Measurements from ENCODE around the gene DNAJB5.

Gene DNAJB5

GRCh38 chr9:34964458-34964857 is 25.1 kb upstream of the DNAJB5 start:
- Histone ChIP-seq H3F3A (ENCODE audit: low read depth) (no peaks in the 10 kb centered on the region), H3K4me3 (ENCODE audit: low read length, poor library complexity, severe bottlenecking) (no peak overlapping the region), H2AFZ (ENCODE audit: low read length) (no peak overlapping the region), H3K36me3 (ENCODE audit: insufficient read depth, low read length) (no peaks in the 10 kb centered on the region), H3K9me2 (replicated peaks; ENCODE audit: low read depth, low read length) (no peaks in the 10 kb centered on the region), H4K20me1 (ENCODE audit: insufficient read depth, low read length, poor library complexity, severe bottlenecking) (no peaks in the 10 kb centered on the region), H3K9ac (ENCODE audit: low read depth, low read length, poor library complexity, severe bottlenecking) (no peak overlapping the region), H3K79me2 (ENCODE audit: insufficient read depth, low read length) (no peaks in the 10 kb centered on the region), H3K27me3 (ENCODE audit: insufficient read depth, low read length, poor library complexity, severe bottlenecking) (peaks cover 4% of the 10 kb centered on the region), H3K4me1 (ENCODE audit: insufficient read depth, low read length, poor library complexity, severe bottlenecking) (no peaks in the 10 kb centered on the region), H3K4me2 (ENCODE audit: low read depth, low read length, poor library complexity, severe bottlenecking) (no peak overlapping the region), H3K9me3 (ENCODE audit: insufficient read depth, low read depth, low read length) (no peaks in the 10 kb centered on the region)
- TF ChIP-seq CTCF (conservative IDR thresholded peaks at IDR 0.05; ENCODE audit: low read length), result no peak
- no peak for TF ChIP-seq EZH2phosphoT487 (IDR thresholded peaks at IDR 0.05; ENCODE audit: borderline replicate concordance)

DNA sequence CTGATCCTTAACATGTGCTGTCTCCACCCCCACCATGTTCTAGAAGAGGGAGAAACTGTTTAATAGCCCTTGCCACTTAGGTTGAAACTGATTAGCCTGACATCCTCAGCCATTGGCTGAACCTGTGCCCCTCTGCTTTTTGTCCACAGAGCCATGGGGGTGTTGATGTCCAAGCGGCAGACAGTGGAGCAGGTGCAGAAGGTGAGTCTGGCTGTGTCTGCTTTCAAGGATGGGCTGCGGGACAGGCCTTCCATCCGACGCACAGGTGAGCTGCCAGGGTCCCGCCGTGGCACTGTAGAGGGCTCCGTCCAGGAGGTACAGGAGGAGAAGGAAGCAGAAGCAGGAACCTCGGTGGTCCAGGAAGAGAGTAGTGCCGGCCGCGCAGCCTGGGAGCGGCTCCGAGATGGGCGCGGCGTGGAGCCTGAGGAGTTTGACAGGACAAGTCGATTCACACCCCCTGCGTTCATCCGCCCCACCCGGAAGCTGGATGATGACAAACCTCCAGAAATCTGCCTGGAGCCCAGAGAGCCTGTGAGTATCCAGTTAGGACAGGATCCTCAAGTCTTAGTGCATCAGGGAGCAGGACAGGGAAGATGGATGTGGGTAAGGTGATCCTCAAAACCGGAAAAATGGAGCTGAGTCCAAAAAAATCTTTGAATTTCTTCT is 18.3 kb upstream of the DNAJB5 start:
- TF ChIP-seq CTCF (conservative IDR thresholded peaks at IDR 0.05; ENCODE audit: low read length) (no peak), EZH2phosphoT487 (IDR thresholded peaks at IDR 0.05; ENCODE audit: borderline replicate concordance) (no peak)
- H3K9me3 ChIP-seq (ENCODE audit: insufficient read depth, low read depth, low read length), result no peaks in the 10 kb centered on the region
- H3K4me3 ChIP-seq (ENCODE audit: low read length, poor library complexity, severe bottlenecking), result no peak overlapping the region
- H3K27me3 ChIP-seq (ENCODE audit: insufficient read depth, low read length, poor library complexity, severe bottlenecking), result peaks cover 4% of the 10 kb centered on the region
- H3K9ac ChIP-seq (ENCODE audit: low read depth, low read length, poor library complexity, severe bottlenecking), result no peak overlapping the region
- H3K79me2 ChIP-seq (ENCODE audit: insufficient read depth, low read length), result no peaks in the 10 kb centered on the region
- no peaks in the 10 kb centered on the region for H4K20me1 ChIP-seq (ENCODE audit: insufficient read depth, low read length, poor library complexity, severe bottlenecking)
- H3K4me1 ChIP-seq (ENCODE audit: insufficient read depth, low read length, poor library complexity, severe bottlenecking), result no peaks in the 10 kb centered on the region
- H3K36me3 ChIP-seq (ENCODE audit: insufficient read depth, low read length), result no peaks in the 10 kb centered on the region
- H2AFZ ChIP-seq (ENCODE audit: low read length), result no peak overlapping the region
- no peak overlapping the region for H3K4me2 ChIP-seq (ENCODE audit: low read depth, low read length, poor library complexity, severe bottlenecking)
- no peaks in the 10 kb centered on the region for H3F3A ChIP-seq (ENCODE audit: low read depth)
- no peaks in the 10 kb centered on the region for H3K9me2 ChIP-seq (replicated peaks; ENCODE audit: low read depth, low read length)

DNA sequence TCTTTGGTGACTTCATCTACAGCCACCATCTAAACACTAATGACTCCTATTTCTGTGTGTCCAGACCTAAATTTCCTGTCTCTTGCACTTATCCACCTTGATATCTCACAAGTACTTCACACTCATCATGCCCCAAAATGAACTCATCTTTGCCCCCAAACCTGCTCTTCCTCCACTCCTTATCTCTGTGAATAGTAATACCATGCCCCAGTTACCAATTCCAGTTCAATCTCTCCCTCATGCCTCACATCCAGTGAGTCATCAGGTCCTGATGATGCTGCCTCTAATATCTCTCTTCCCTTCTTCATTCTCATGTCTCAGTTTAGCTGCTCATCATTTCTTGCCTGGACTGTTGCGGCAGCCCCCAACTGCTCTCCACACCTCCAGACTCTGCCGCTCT is 14.9 kb upstream of the DNAJB5 start:
- H3K9ac ChIP-seq (ENCODE audit: low read depth, low read length, poor library complexity, severe bottlenecking), result no peak overlapping the region

More for the DNA sequence above, 14.9 kb upstream of the DNAJB5 start:
- H4K20me1 ChIP-seq (ENCODE audit: insufficient read depth, low read length, poor library complexity, severe bottlenecking), result no peaks in the 10 kb centered on the region
- TF ChIP-seq EZH2phosphoT487 (IDR thresholded peaks at IDR 0.05; ENCODE audit: borderline replicate concordance), result no peak
- no peak for TF ChIP-seq CTCF (conservative IDR thresholded peaks at IDR 0.05; ENCODE audit: low read length)
- H3K4me1 ChIP-seq (ENCODE audit: insufficient read depth, low read length, poor library complexity, severe bottlenecking), result no peaks in the 10 kb centered on the region
- no peaks in the 10 kb centered on the region for H3F3A ChIP-seq (ENCODE audit: low read depth)
- H3K36me3 ChIP-seq (ENCODE audit: insufficient read depth, low read length), result no peaks in the 10 kb centered on the region
- H3K4me2 ChIP-seq (ENCODE audit: low read depth, low read length, poor library complexity, severe bottlenecking), result no peak overlapping the region
- H3K9me3 ChIP-seq (ENCODE audit: insufficient read depth, low read depth, low read length), result no peaks in the 10 kb centered on the region
- no peaks in the 10 kb centered on the region for H3K9me2 ChIP-seq (replicated peaks; ENCODE audit: low read depth, low read length)
- no peaks in the 10 kb centered on the region for H3K27me3 ChIP-seq (ENCODE audit: insufficient read depth, low read length, poor library complexity, severe bottlenecking)
- H3K79me2 ChIP-seq (ENCODE audit: insufficient read depth, low read length), result no peaks in the 10 kb centered on the region
- H3K4me3 ChIP-seq (ENCODE audit: low read length, poor library complexity, severe bottlenecking), result no peak overlapping the region
- H2AFZ ChIP-seq (ENCODE audit: low read length), result no peak overlapping the region
